Upper lobe of right lung (tissue), 1 donor: ENCODE measurements around the gene EBF4. TPM values are rescaled to one million over a fixed set of nuclear protein-coding genes. Genes with fewer than 3 reads are reported as not detected.

Experiments used
- ATAC-seq: fragments of 200-7000 bp; cut with Tn5 transposase; one replicate; pipeline ENCODE4 v1.9.1; 2020; ENCODE audit warnings: mild to moderate bottlenecking, moderate library complexity
- DNase-seq: peaks from one replicate; pipeline ENCODE4 v3.0.0-alpha.2; 2020
- H3K27ac ChIP-seq: fragments of 200-600 bp; one replicate; pipeline ENCODE4 v1.8.0; 2022
- H3K27me3 ChIP-seq: fragments of 200-600 bp; one replicate; pipeline ENCODE4 v1.8.0; 2022; ENCODE audit warnings: mild to moderate bottlenecking
- H3K36me3 ChIP-seq: fragments of 200-600 bp; one replicate; pipeline ENCODE4 v1.8.0; 2022
- H3K4me1 ChIP-seq: fragments of 200-600 bp; one replicate; pipeline ENCODE4 v1.8.0; 2022
- H3K4me3 ChIP-seq: fragments of 200-600 bp; one replicate; pipeline ENCODE4 v1.8.0; 2022; ENCODE audit warnings: mild to moderate bottlenecking
- H3K9me3 ChIP-seq: fragments of 200-600 bp; one replicate; pipeline ENCODE4 v1.8.0; 2022
- intact Hi-C: fragments of 100-400 bp; cut with DNase I; formaldehyde crosslinking; loops from one replicate; pipeline ENCODE4 v1.11.0; 2022
- total RNA-seq: library from RNA; stranded (reverse); fragmentation: NEBNext Ultra II Directional; extraction: Animal tissue kit (Norgen Biotek cat#: 25700); gene quantifications from one replicate; pipeline ENCODE4 v1.2.1, GENCODE V29; 2021
- TF ChIP-seq, protein P1 (sequence below): fragments of 200-600 bp; IDR thresholded peaks from one replicate; pipeline ENCODE4 v1.8.0; 2022; ENCODE audit warnings: antibody characterized with exemption
- donor health status: DM: no; HTN: yes; CAD: no; lungs with severe emphysema.

The EBF4 gene
- total RNA-seq, 1 donor from 2014 or later: 19.5 TPM

DNA sequence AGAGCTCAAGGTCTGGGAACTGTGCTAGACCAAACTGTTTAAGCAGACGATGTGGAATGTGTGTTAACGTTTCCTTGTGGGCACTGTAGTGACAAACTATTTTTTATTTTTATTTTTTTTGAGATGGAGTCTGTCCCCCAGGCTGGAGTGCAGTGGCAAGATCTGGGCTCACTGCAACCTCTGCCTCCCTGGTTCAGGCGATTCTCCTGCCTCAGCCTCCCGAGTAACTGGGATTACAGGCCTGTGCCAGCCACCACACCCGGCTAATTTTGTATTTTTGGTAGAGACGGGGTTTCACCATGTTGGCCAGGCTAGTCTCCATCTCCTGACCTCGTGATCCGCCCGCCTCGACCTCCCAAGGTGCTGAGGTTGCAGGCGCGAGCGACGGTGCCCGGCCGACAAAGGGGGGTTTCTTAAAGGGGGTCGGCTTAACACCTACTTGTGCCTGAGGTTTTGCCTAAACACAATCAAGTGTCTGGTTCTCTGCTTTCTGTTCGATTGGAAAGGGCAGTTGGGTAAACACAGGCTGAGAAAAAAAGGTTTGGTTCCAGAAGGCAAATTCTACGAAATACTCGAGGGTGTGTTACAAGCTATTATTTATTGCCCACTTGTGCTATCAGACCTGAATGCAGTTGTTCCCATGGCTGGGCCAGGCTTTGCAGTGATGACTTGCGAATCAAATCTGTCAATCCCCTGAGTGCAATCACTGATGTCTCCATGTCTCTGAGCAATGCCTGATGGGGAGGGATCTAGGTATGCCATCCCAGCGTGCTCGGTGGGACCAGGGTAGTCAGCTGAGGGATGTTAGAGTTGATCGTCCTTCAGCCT lies 38.8 kb upstream of the EBF4 start:
- no peak for DNase-seq
- peaks cover 51% of the 10 kb centered on the region for H3K36me3 ChIP-seq
- no peaks in the 10 kb centered on the region for H3K27me3 ChIP-seq
- H3K9me3 ChIP-seq: no peaks in the 10 kb centered on the region
- peak overlapping the region; percentile 97 for H3K4me3 ChIP-seq
- H3K27ac ChIP-seq: peak overlapping the region; percentile 96
- TF ChIP-seq, protein P1, sequence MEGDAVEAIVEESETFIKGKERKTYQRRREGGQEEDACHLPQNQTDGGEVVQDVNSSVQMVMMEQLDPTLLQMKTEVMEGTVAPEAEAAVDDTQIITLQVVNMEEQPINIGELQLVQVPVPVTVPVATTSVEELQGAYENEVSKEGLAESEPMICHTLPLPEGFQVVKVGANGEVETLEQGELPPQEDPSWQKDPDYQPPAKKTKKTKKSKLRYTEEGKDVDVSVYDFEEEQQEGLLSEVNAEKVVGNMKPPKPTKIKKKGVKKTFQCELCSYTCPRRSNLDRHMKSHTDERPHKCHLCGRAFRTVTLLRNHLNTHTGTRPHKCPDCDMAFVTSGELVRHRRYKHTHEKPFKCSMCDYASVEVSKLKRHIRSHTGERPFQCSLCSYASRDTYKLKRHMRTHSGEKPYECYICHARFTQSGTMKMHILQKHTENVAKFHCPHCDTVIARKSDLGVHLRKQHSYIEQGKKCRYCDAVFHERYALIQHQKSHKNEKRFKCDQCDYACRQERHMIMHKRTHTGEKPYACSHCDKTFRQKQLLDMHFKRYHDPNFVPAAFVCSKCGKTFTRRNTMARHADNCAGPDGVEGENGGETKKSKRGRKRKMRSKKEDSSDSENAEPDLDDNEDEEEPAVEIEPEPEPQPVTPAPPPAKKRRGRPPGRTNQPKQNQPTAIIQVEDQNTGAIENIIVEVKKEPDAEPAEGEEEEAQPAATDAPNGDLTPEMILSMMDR: no peak
- no peak for ATAC-seq
- H3K4me1 ChIP-seq: peaks cover 19% of the 10 kb centered on the region
- intact Hi-C loops: no loop called here

DNA sequence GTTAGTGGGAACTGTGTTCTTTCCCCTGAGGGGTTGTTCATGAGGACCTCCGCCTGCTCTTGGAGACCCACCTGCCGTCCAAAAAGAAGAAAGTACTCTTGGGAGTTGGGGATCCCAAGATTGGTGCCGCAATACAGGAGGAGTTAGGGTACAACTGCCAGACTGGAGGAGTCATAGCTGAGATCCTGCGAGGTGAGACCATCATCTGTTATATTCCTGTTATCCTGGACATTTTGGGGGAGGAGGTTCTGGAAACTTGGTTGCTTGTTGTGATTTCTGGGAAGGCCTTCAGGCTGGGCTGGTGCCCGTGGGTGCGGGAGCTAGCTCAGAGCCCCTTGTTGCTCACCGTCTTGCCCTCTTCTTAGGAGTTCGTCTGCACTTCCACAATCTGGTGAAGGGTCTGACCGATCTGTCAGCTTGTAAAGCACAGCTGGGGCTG lies 38.2 kb upstream of the EBF4 start:
- Histone ChIP-seq H3K9me3 (no peaks in the 10 kb centered on the region), H3K4me3 (no peak overlapping the region), H3K4me1 (peaks cover 19% of the 10 kb centered on the region), H3K36me3 (peaks cover 58% of the 10 kb centered on the region), H3K27me3 (no peaks in the 10 kb centered on the region), H3K27ac (no peak overlapping the region)
- TF ChIP-seq, protein P1: no peak
- no peak for ATAC-seq
- intact Hi-C loops: no loop called here
- DNase-seq: no peak

DNA sequence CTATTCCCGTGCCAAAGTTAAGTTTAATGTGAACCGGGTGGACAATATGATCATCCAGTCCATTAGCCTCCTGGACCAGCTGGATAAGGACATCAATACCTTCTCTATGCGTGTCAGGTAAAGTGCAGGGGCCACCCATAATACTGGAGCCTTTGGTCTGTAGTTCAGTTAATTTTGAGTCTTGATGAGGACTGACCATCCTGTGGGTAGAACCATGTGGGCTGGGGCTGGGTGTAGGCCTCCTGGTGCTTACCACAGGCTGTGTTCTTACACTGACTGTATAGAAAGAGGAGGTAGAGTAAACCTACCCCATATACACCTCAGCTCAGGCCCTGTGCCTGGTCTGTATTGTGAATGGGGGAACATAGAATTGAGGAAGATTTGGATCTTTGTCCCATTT lies 37.7 kb upstream of the EBF4 start:
- Histone ChIP-seq H3K27ac (no peak overlapping the region), H3K4me1 (peaks cover 19% of the 10 kb centered on the region), H3K9me3 (no peaks in the 10 kb centered on the region), H3K4me3 (no peak overlapping the region), H3K27me3 (no peaks in the 10 kb centered on the region), H3K36me3 (peaks cover 62% of the 10 kb centered on the region)
- intact Hi-C loops: no loop called here
- TF ChIP-seq, protein P1: no peak
- DNase-seq: no peak
- no peak for ATAC-seq

DNA sequence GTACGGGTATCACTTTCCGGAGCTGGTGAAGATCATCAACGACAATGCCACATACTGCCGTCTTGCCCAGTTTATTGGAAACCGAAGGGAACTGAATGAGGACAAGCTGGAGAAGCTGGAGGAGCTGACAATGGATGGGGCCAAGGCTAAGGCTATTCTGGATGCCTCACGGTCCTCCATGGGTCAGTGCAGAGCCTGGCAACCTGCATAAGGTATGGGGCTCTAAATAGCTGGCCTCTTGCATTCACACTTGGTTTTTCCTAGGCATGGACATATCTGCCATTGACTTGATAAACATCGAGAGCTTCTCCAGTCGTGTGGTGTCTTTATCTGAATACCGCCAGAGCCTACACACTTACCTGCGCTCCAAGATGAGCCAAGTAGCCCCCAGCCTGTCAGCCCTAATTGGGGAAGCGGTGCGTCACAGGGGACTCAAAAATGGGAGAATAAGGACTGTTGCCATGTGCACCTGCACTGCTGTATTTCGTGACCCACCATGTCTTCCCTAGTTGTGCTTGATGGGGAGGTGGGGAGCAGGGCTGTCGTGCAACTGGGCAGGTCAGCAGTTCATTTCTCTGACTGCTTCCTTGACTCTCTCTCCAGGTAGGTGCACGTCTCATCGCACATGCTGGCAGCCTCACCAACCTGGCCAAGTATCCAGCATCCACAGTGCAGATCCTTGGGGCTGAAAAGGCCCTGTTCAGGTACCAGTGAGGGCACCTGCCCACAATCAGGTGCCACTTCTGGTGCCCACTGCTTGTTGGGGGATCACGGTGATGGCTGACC lies 37.1 kb upstream of the EBF4 start:
- no peak for DNase-seq
- no peak for ATAC-seq
- Histone ChIP-seq H3K9me3 (no peaks in the 10 kb centered on the region), H3K4me1 (peaks cover 19% of the 10 kb centered on the region), H3K4me3 (no peak overlapping the region), H3K27ac (no peak overlapping the region), H3K36me3 (peaks cover 68% of the 10 kb centered on the region), H3K27me3 (no peaks in the 10 kb centered on the region)
- intact Hi-C loops: no loop called here
- TF ChIP-seq, protein P1: no peak

DNA sequence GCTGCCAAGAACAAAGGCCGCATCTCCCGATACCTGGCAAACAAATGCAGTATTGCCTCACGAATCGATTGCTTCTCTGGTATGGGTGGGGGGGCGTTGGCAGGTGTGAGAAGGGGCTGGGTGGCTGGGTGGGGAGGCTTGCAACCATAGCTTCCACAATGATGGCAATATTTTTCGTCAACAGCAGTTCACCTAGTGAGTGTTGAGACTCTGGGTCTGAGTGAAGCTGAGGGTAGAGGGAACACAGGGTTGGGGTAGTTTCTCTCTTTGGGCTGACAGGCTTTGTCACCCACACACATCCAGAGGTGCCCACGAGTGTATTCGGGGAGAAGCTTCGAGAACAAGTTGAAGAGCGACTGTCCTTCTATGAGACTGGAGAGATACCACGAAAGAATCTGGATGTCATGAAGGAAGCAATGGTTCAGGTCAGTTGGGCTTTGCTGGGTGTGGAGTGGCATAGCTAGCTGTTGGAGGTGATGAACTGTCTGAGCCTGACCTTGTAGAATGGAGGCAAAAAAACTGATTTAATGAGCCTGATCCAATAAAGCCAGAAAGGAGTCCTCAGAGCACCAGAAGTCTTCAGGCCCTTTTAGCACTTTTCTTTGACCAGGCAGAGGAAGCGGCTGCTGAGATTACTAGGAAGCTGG lies 36.0 kb upstream of the EBF4 start:
- H3K36me3 ChIP-seq: peaks cover 78% of the 10 kb centered on the region
- intact Hi-C loops: no loop called here

More for the DNA sequence above, 36.0 kb upstream of the EBF4 start:
- Histone ChIP-seq H3K4me3 (no peak overlapping the region), H3K27me3 (no peaks in the 10 kb centered on the region), H3K4me1 (peaks cover 12% of the 10 kb centered on the region), H3K9me3 (no peaks in the 10 kb centered on the region), H3K27ac (no peak overlapping the region)
- TF ChIP-seq, protein P1: no peak
- no peak for ATAC-seq
- DNase-seq: no peak
